Measurements from ENCODE around the gene GPLD1.
A peak's percentile ranks its signal among the peaks of the same experiment; 100 is the strongest.

Gene GPLD1

GRCh38 chr6:24504649-24505586 is 15.5 kb upstream of the GPLD1 start:
- TF ChIP-seq POU6F1 (CRISPR knock-in tag; IDR thresholded peaks at IDR 0.05; ENCODE audit: borderline replicate concordance, low read depth), result no peak
- TF ChIP-seq ZNF8 (CRISPR knock-in tag; IDR thresholded peaks at IDR 0.05), result no peak
- peak; percentile 66 for TF ChIP-seq TCF4 (CRISPR knock-in tag; IDR thresholded peaks at IDR 0.05; ENCODE audit: borderline replicate concordance)
- no peak for TF ChIP-seq RARB (CRISPR knock-in tag; IDR thresholded peaks at IDR 0.05)
- ATAC-seq, result no peak; the same call in 2 of the 3 replicates

GRCh38 chr6:24504287-24504648 is 14.9 kb upstream of the GPLD1 start:
- TF ChIP-seq TSHZ2 (CRISPR knock-in tag; IDR thresholded peaks at IDR 0.05) (no peak), ZFP3 (CRISPR knock-in tag; IDR thresholded peaks at IDR 0.05) (no peak), RARB (CRISPR knock-in tag; IDR thresholded peaks at IDR 0.05) (no peak), ZC3H10 (CRISPR knock-in tag; IDR thresholded peaks at IDR 0.05) (no peak), ZFP30 (CRISPR knock-in tag; IDR thresholded peaks at IDR 0.05) (no peak), CSRNP3 (CRISPR knock-in tag; IDR thresholded peaks at IDR 0.05) (no peak)
- no peak for ATAC-seq

- no peak for TF ChIP-seq CSRNP3 (CRISPR knock-in tag; IDR thresholded peaks at IDR 0.05)
- no peak for TF ChIP-seq ARNTL (CRISPR knock-in tag; IDR thresholded peaks at IDR 0.05; ENCODE audit: borderline replicate concordance, low read depth)
- TF ChIP-seq CSDC2 (CRISPR knock-in tag; IDR thresholded peaks at IDR 0.05), result no peak
- no peak for TF ChIP-seq TCF4 (CRISPR knock-in tag; IDR thresholded peaks at IDR 0.05; ENCODE audit: borderline replicate concordance)
- TF ChIP-seq PPARA (CRISPR knock-in tag; IDR thresholded peaks at IDR 0.05; ENCODE audit: borderline replicate concordance), result no peak
- no peak for TF ChIP-seq TSHZ2 (CRISPR knock-in tag; IDR thresholded peaks at IDR 0.05)
- no peak for TF ChIP-seq ZNF8 (CRISPR knock-in tag; IDR thresholded peaks at IDR 0.05)
- TF ChIP-seq ZC3H10 (CRISPR knock-in tag; IDR thresholded peaks at IDR 0.05), result no peak
- no peak for TF ChIP-seq OSR1 (CRISPR knock-in tag; IDR thresholded peaks at IDR 0.05)
- TF ChIP-seq POU6F1 (CRISPR knock-in tag; IDR thresholded peaks at IDR 0.05; ENCODE audit: borderline replicate concordance, low read depth), result no peak
- no peak for TF ChIP-seq ZFP30 (CRISPR knock-in tag; IDR thresholded peaks at IDR 0.05)
- ATAC-seq, result no peak
These were observed 12.5 kb upstream of the GPLD1 start for GRCh38 chr6:24501914-24502313.
